HepG2 (cell line): ENCODE data around the gene CDCP2.
A peak's percentile ranks its signal among the peaks of the same experiment; 100 is the strongest.

Experiments
- CEBPB ChIP-seq: IDR thresholded peaks from 2 replicates; pipeline ENCODE4 v1.6.1; 2011; ENCODE audit warnings: low read depth, low read length, improper control_type of control experiment, borderline replicate concordance
- CREM ChIP-seq, 2 experiments: sonication (generic) in 1 of 2; formaldehyde crosslinking in 1 of 2; IDR thresholded peaks; 2 replicates each; pipeline versions ENCODE4 v1.4.0 to v1.6.1; 2016 to 2020; ENCODE audit warnings: antibody characterized with exemption in 1 of 2, mild to moderate bottlenecking in 1 of 2, missing genetic modification reagents in 1 of 2
- CTCF ChIP-seq: sonication (generic); formaldehyde crosslinking; IDR thresholded peaks from 2 replicates; pipeline ENCODE4 v1.5.0; 2020; ENCODE audit warnings: mild to moderate bottlenecking, missing genetic modification reagents, moderate library complexity
- HNF4A ChIP-seq: sonication (generic); formaldehyde crosslinking; IDR thresholded peaks from 2 replicates; pipeline ENCODE4 v1.4.0; 2020; ENCODE audit warnings: missing genetic modification reagents
- RAD21 ChIP-seq: fragments of 450-650 bp; formaldehyde crosslinking; IDR thresholded peaks from 2 replicates; pipeline ENCODE4 v1.5.0; 2020; ENCODE audit warnings: mild to moderate bottlenecking
- TF ChIP-seq, protein P1 (sequence below): sonication (generic); formaldehyde crosslinking; IDR thresholded peaks from 2 replicates; pipeline ENCODE4 v1.5.0; 2020; ENCODE audit warnings: missing genetic modification reagents

- TF ChIP-seq CEBPB (no peak), CTCF (CRISPR knock-in tag) (peak; percentile 97), RAD21 (CRISPR knock-in tag) (peak; percentile 89), CREM (IDR thresholded peaks at IDR 0.05) (no peak), CREM (CRISPR knock-in tag; IDR thresholded peaks at IDR 0.05) (no peak), HNF4A (CRISPR knock-in tag) (no peak)
- TF ChIP-seq, protein P1, sequence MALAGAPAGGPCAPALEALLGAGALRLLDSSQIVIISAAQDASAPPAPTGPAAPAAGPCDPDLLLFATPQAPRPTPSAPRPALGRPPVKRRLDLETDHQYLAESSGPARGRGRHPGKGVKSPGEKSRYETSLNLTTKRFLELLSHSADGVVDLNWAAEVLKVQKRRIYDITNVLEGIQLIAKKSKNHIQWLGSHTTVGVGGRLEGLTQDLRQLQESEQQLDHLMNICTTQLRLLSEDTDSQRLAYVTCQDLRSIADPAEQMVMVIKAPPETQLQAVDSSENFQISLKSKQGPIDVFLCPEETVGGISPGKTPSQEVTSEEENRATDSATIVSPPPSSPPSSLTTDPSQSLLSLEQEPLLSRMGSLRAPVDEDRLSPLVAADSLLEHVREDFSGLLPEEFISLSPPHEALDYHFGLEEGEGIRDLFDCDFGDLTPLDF (CRISPR knock-in tag): no peak
Measured at GRCh38 chr1:54121482-54122134, 31.2 kb downstream of the CDCP2 start.
